ENCODE data around the gene TMX1.

TMX1 gene

GRCh38 chr14:51289169-51289568 is 49.1 kb downstream of the TMX1 start:
- Mint-ChIP-seq H3K27ac (no peak overlapping the region), H3K36me3 (ENCODE audit: low read depth) (no peaks in the 10 kb centered on the region), H3K27me3 (ENCODE audit: low read depth) (no peaks in the 10 kb centered on the region), H3K4me3 (no peak overlapping the region), H3K4me1 (peaks cover 19% of the 10 kb centered on the region), H3K9me3 (no peaks in the 10 kb centered on the region)
- no peak for TF ChIP-seq CTCF (IDR thresholded peaks at IDR 0.05; ENCODE audit: unreplicated experiment in 3 of 3)

GRCh38 chr14:51290132-51290531 is 50.1 kb downstream of the TMX1 start:
- Mint-ChIP-seq H3K4me3 (no peak overlapping the region), H3K9me3 (no peaks in the 10 kb centered on the region), H3K27me3 (ENCODE audit: low read depth) (no peaks in the 10 kb centered on the region), H3K36me3 (ENCODE audit: low read depth) (no peaks in the 10 kb centered on the region), H3K27ac (no peak overlapping the region), H3K4me1 (peaks cover 19% of the 10 kb centered on the region)
- TF ChIP-seq CTCF (IDR thresholded peaks at IDR 0.05; ENCODE audit: unreplicated experiment in 3 of 3): no peak

- Mint-ChIP-seq H3K4me1 (peaks cover 19% of the 10 kb centered on the region), H3K27ac (no peak overlapping the region), H3K27me3 (ENCODE audit: low read depth) (no peaks in the 10 kb centered on the region), H3K36me3 (ENCODE audit: low read depth) (no peaks in the 10 kb centered on the region), H3K9me3 (no peaks in the 10 kb centered on the region), H3K4me3 (no peak overlapping the region)
- no peak for TF ChIP-seq CTCF (IDR thresholded peaks at IDR 0.05; ENCODE audit: unreplicated experiment in 3 of 3)
These were observed 51.0 kb downstream of the TMX1 start for GRCh38 chr14:51291016-51291415.

- no peaks in the 10 kb centered on the region for H3K9me3 Mint-ChIP-seq
These were observed 53.3 kb downstream of the TMX1 start for GRCh38 chr14:51293149-51293911.

GRCh38 chr14:51293912-51294389 is 53.9 kb downstream of the TMX1 start:
- Mint-ChIP-seq H3K36me3 (ENCODE audit: low read depth) (no peaks in the 10 kb centered on the region), H3K27me3 (ENCODE audit: low read depth) (no peaks in the 10 kb centered on the region), H3K4me3 (no peak overlapping the region), H3K9me3 (no peaks in the 10 kb centered on the region), H3K4me1 (peaks cover 19% of the 10 kb centered on the region), H3K27ac (no peak overlapping the region)
- TF ChIP-seq CTCF (IDR thresholded peaks at IDR 0.05; ENCODE audit: unreplicated experiment in 3 of 3): no peak

More at GRCh38 chr14:51293149-51293911, 53.3 kb downstream of the TMX1 start:
- no peak for TF ChIP-seq CTCF (IDR thresholded peaks at IDR 0.05; ENCODE audit: unreplicated experiment in 3 of 3)
- H3K4me3 Mint-ChIP-seq: no peak overlapping the region
- H3K27me3 Mint-ChIP-seq (ENCODE audit: low read depth): no peaks in the 10 kb centered on the region
- no peaks in the 10 kb centered on the region for H3K36me3 Mint-ChIP-seq (ENCODE audit: low read depth)
- H3K27ac Mint-ChIP-seq: no peak overlapping the region
- peaks cover 19% of the 10 kb centered on the region for H3K4me1 Mint-ChIP-seq
